Dendritic cell treated with granulocyte-macrophage colony-stimulating factor and Interleukin-4, amounts not matched to agents 40 ng/mL and 50 ng/mL, for 4 days (primary cell): ENCODE measurements around the gene KLHL30.

Experiments used
- H3K27ac Mint-ChIP-seq: one replicate; pipeline ENCODE4 v1.8.0; 2022; ENCODE audit warnings: mild to moderate bottlenecking, mixed read lengths
- H3K27me3 Mint-ChIP-seq: one replicate; pipeline ENCODE4 v1.8.0; 2022; ENCODE audit warnings: mild to moderate bottlenecking, mixed read lengths
- H3K36me3 Mint-ChIP-seq: one replicate; pipeline ENCODE4 v1.8.0; 2022; ENCODE audit warnings: low read depth, mixed read lengths
- H3K4me1 Mint-ChIP-seq: one replicate; pipeline ENCODE4 v1.8.0; 2022; ENCODE audit warnings: low read depth, mixed read lengths
- H3K4me3 Mint-ChIP-seq: one replicate; pipeline ENCODE4 v1.8.0; 2022; ENCODE audit warnings: mild to moderate bottlenecking, moderate library complexity, mixed read lengths
- H3K9me3 Mint-ChIP-seq: one replicate; pipeline ENCODE4 v1.8.0; 2022; ENCODE audit warnings: mixed read lengths
- intact Hi-C: fragments of 100-400 bp; cut with micrococcal nuclease; formaldehyde crosslinking; loops from one replicate; pipeline ENCODE4 v1.15.0; 2022

KLHL30 gene

DNA sequence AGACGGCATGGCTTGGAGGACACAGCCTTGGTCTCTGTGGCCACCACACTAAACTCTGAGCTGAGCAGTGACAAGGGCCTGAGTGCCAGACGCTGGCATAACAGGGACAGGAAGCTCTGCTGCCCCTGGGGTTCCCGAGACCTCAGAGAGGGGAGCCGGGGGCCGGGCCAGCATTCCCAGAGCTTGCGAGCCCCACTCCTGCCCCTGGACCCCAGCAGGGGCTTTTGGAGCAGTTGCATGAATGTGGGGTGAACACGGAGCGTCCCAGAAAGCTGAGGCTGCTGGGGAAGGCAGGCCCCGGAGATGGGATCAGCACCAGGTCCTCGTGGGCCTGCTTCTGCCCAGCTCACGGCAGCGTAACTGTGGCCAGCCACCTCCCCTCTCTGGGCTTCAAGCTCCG lies 12.7 kb downstream of the KLHL30 start:
- intact Hi-C loops, result no loop called here
- Mint-ChIP-seq H3K27ac (no peak overlapping the region), H3K4me1 (no peaks in the 10 kb centered on the region)

DNA sequence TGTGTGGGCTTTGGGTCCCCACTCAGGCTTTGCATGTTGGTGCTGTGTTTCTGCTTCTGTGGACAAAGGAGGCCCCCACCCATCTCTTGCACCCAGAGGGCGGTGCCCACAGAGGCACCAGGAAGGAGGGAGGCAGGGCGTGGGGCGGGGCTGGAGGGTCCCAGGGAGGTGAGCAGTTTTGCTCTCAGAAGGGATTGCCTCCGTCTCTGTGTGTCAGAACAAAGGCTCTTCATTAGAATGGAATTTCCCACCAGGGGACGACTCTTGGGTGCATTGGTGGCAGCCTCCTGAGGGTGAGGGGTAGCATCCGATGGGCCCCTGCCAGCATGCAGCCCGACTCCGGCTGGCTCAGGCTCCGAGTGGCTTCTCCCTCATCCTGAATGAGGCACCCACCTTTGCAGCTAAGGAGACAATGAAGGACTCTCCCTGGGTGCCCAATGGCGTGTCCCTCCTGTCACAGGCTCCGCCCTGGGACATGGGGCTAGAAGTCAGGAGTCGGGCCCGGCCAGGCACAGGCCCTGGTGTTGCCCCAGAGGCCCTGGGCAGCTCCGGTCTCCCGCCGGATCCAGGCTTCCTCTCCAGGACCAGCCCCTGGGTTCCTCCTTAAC lies 13.3 kb downstream of the KLHL30 start:
- H3K4me1 Mint-ChIP-seq, result no peaks in the 10 kb centered on the region
- H3K27ac Mint-ChIP-seq, result no peak overlapping the region
- no peaks in the 10 kb centered on the region for H3K9me3 Mint-ChIP-seq
- no peaks in the 10 kb centered on the region for H3K36me3 Mint-ChIP-seq
- H3K4me3 Mint-ChIP-seq, result no peak overlapping the region
- peaks cover 11% of the 10 kb centered on the region for H3K27me3 Mint-ChIP-seq
- intact Hi-C loops, result no loop called here

More for the DNA sequence above, 12.7 kb downstream of the KLHL30 start:
- no peak overlapping the region for H3K4me3 Mint-ChIP-seq
- H3K27me3 Mint-ChIP-seq, result peaks cover 8% of the 10 kb centered on the region
- H3K36me3 Mint-ChIP-seq, result no peaks in the 10 kb centered on the region
- no peaks in the 10 kb centered on the region for H3K9me3 Mint-ChIP-seq

DNA sequence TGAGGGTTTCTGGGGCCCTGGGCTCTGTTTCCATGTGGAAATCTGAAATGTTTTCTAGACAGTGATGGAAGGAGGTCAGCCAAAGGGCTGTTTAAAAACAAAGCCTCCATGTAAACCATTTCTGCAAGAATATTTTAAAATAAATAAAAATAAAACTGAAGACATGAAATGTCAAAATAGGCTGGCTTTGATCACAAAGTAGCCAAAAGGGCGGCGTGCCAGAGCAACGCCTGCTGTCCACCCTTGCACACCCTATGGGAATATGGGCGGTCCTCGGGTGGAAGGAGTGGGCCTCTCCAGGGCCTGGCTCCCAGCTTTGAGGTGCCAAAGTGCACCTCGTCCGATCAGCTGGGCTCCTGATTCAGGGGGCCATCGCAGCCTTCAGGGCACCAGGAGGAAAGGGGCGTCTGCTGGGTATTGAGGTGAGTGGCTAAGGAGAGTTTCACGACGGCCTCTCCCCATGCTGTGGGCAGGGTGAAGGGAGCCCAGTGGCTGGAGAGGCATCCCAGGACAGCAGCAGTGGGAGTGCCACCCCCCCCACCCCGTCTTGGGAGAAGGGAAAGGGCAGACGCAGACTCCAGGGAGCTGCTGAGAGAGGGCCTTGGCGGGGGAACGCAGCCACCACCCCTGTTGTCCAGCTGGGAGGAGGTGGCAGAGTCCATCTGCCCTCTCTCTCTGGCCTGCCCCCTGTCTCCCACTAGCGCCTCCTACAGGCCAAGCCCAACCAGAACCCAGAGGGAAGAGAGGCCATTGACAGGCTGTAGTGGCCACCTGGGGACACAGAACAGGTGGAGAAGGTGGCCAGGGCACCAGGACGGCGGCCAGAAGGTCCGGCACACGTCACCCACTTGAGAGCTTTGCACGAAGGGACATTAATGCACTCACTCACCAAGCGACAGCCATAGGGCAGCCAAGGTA lies 14.6 kb downstream of the KLHL30 start:
- Mint-ChIP-seq H3K4me1 (no peaks in the 10 kb centered on the region), H3K27me3 (peaks cover 20% of the 10 kb centered on the region), H3K9me3 (no peaks in the 10 kb centered on the region), H3K27ac (no peak overlapping the region), H3K36me3 (no peaks in the 10 kb centered on the region), H3K4me3 (no peak overlapping the region)
- intact Hi-C loops, result no loop called here

DNA sequence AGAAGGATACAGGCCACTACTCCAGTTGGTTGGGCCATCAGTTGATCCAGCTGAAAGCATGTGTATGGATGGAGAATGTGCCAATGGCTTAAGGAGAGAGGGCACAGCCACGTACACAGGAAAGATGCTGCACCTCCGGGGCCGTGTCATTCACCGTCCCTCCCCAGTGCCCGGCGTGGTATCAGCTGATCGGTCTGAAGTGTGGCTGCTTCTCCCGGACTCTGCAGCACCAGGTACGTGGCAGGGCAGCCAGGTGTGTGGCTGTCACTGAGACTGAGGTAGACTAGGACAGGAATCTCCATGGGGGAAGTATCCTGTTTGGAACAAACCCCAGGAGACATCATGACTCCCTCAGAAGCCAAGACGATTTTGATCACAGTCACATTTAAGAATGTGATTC lies 16.1 kb downstream of the KLHL30 start:
- intact Hi-C loops, result no loop called here
- Mint-ChIP-seq H3K27me3 (peaks cover 30% of the 10 kb centered on the region), H3K4me3 (no peak overlapping the region), H3K27ac (no peak overlapping the region), H3K9me3 (no peaks in the 10 kb centered on the region), H3K36me3 (no peaks in the 10 kb centered on the region), H3K4me1 (peaks cover 10% of the 10 kb centered on the region)

DNA sequence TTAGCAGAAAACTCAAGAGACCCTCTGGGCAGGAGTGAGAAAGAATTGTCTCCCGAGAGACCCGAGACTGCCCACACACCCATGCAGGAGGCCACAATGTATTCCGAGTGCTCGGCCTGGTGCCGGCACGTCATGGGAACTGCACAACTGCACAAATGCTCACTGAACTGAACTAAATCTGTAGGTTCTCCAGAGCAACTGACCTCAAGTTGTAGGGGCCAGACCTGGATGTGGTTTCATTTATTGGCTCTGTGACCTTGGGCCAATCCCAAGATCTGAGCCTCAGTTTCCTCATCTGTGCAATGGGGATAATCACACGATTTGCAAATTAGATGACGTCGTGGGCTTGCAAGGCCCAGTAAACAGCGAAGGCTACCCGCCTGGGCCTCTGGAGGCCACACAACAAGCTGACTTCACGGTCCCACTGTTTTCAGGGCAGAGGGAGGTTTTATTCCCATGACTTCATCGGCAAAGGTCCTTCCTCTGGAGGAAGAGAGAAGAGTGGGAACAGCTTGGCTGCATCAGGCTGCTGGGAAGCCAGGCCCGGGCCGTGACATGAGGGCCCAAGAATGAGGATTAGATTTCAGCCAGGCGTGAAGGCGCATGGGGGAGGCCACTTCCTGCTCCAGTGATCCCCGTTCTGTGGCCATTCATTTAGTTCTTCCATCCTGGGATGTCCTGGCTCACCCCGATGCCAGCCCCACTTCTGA lies 16.7 kb downstream of the KLHL30 start:
- Mint-ChIP-seq H3K27me3 (peaks cover 36% of the 10 kb centered on the region), H3K4me3 (no peak overlapping the region), H3K9me3 (no peaks in the 10 kb centered on the region), H3K4me1 (peaks cover 16% of the 10 kb centered on the region), H3K36me3 (no peaks in the 10 kb centered on the region), H3K27ac (no peak overlapping the region)
- intact Hi-C loops, result no loop called here

DNA sequence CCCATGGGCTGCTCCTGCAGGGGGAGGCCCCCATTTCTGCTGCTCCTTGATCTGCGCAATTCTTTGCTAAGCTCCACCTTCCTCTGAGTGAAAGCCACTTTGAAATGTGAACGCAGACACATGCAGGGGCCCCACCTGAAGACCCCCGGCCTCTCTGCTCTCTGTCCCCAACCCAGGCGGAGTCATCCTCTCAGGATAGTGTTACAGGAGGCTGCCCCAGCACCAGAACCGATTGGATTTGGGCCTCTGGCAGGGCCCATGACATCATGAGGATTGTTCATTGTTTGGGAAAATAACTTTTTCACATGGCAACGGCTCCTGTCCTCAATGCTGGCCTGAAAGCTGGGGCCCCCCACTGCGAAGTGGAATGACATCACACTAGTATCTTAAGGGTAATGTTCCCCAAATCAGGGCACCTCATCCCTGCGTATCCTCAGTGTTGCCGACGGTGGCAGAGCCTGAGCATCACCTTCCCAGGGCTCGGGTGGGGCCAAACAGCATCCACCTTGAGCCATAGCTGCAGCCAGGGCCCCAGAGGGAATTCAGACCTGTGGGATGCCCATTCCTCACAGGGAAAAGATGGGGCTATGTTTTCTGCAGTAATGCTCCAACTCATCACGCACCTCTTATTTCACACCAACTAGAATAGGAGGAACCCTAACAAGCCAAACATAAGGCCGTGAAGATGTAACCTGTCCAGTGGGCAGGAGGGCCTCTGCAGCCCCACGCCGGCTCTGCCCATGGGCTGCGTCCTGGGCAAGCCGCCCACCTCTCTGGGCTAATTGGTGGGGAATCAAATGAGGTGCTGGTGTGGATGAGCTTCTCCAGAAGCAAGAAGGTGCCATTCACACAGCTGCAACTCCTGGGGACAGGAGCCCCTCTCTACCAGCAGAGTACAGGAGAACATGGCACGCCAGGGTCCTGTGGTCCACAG lies 17.6 kb downstream of the KLHL30 start:
- H3K36me3 Mint-ChIP-seq, result no peaks in the 10 kb centered on the region
- no peak overlapping the region for H3K4me3 Mint-ChIP-seq
- intact Hi-C loops, result no loop called here
- peaks cover 45% of the 10 kb centered on the region for H3K27me3 Mint-ChIP-seq
- H3K27ac Mint-ChIP-seq, result no peak overlapping the region
- no peaks in the 10 kb centered on the region for H3K9me3 Mint-ChIP-seq
- peaks cover 24% of the 10 kb centered on the region for H3K4me1 Mint-ChIP-seq

DNA sequence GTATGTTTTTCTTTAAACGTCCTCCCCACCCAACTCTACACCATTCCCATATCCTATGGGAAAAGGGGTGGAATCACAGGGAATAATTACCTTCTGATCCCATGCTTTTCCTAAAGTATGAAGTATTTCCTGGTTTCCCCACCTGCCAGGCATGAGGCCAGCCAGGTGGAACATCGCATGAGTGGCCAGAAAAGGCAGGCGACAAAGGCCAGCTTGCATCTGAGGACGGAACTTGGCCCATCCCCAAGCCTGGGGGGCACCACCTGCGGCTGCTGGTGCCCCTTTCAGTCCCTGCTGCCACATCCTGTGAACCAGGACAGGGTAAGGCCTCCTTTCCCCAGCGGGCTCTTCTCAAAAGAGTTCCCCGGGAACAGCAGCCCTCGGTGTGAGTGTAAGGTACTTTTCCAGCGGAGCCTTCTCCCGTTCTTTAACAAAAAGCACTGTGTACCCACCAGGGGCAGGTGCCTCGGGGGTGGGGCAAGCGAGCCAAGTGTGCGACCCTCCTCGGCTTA lies 19.1 kb downstream of the KLHL30 start:
- Mint-ChIP-seq H3K36me3 (no peaks in the 10 kb centered on the region), H3K9me3 (no peaks in the 10 kb centered on the region), H3K4me1 (peaks cover 29% of the 10 kb centered on the region), H3K4me3 (no peak overlapping the region), H3K27ac (no peak overlapping the region), H3K27me3 (peaks cover 60% of the 10 kb centered on the region)
- intact Hi-C loops, result no loop called here

DNA sequence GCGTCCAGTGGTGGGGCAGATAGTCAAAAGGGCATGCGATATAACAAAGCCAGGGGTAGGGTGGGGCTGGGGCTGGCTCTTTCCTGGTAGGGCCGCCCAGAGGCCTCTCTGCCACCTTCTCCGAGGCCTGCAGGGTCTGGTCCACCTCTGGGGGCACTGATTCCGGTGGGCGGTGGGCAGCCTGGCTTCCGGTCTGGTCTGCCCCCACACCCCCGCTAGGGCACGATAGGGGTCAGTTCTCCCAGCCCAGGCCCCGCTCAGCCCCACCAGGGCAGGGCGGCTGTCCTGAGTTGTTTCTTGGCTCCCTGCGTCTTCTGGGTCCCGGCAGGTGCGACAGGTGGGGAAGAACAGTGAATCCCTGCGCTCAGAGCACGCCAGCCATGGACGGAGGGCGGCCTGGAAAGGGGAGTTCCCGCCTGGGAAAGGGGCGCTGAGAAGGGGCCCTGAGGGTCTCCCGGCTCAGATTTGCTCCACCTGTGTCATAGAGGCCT lies 19.6 kb downstream of the KLHL30 start:
- peaks cover 62% of the 10 kb centered on the region for H3K27me3 Mint-ChIP-seq
- H3K36me3 Mint-ChIP-seq, result no peaks in the 10 kb centered on the region
- no peak overlapping the region for H3K4me3 Mint-ChIP-seq
- peaks cover 29% of the 10 kb centered on the region for H3K4me1 Mint-ChIP-seq
- intact Hi-C loops, result no loop called here
- H3K9me3 Mint-ChIP-seq, result no peaks in the 10 kb centered on the region
- no peak overlapping the region for H3K27ac Mint-ChIP-seq

DNA sequence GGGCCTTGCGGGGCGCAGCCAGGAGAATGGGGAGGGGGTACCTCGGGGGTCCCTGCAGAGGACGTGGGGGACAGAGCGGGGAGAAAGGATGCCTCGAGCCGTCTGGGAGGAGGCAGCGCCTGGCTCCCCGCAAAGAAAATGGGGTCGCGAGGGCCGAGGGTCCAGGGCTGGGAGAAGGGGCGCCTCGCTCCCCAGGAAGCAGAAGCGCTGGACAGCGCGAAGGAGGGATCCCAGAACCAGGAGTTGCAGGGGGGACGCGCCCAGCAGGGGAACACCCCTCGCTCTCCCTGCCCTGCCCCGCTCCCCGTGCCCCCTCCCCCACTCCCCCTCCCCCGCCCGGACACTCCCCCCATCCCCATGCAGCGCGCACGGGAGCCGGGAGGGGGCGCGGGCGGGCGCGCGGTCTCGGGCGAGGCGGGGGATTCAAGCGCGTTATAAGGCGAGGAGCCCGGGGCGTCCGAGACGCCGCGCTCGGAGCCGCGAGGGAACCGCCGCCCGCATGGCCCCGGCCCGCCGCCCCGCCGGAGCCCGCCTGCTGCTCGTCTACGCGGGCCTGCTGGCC lies 20.1 kb downstream of the KLHL30 start, which contains the start of gene ERFE:
Gene ERFE (plus strand): TSS at position 462 of the 562 bp plus-strand sequence. CDS start 38 bp downstream, at position 500.
- Mint-ChIP-seq H3K27ac (no peak within 1 kb of the TSS), H3K36me3 (no peaks in the 10 kb centered on the region), H3K27me3 (peaks cover 65% of the 10 kb centered on the region), H3K4me1 (peaks cover 29% of the 10 kb centered on the region), H3K9me3 (no peaks in the 10 kb centered on the region), H3K4me3 (peak within 1 kb of the TSS; percentile 71)
- intact Hi-C loops, result no loop called here

DNA sequence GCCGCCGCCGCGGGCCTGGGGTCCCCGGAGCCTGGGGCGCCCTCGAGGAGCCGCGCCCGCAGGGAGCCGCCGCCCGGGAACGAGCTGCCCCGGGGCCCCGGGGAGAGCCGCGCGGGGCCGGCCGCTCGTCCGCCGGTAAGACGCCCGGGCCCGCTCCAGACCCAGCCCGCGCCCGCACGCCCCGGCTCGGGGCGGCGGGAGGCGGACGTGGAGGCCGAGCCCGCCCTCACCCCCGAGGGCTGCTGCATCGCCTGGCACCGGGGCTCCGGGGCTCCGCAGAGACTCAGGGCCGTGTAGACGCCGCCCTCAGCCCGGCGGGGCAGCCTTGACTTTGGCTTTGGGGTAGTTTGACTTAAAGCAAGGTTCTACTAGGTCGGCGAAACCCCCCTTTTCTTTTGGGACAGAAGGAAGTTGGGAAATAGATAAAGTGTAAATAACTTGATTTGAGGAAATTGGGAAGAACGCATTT lies 20.6 kb downstream of the KLHL30 start:
- H3K4me3 Mint-ChIP-seq, result peak overlapping the region; percentile 71
- H3K4me1 Mint-ChIP-seq, result peaks cover 29% of the 10 kb centered on the region
- no peak overlapping the region for H3K27ac Mint-ChIP-seq
- H3K9me3 Mint-ChIP-seq, result no peaks in the 10 kb centered on the region
- no peaks in the 10 kb centered on the region for H3K36me3 Mint-ChIP-seq
- H3K27me3 Mint-ChIP-seq, result peaks cover 65% of the 10 kb centered on the region
- intact Hi-C loops, result no loop called here

DNA sequence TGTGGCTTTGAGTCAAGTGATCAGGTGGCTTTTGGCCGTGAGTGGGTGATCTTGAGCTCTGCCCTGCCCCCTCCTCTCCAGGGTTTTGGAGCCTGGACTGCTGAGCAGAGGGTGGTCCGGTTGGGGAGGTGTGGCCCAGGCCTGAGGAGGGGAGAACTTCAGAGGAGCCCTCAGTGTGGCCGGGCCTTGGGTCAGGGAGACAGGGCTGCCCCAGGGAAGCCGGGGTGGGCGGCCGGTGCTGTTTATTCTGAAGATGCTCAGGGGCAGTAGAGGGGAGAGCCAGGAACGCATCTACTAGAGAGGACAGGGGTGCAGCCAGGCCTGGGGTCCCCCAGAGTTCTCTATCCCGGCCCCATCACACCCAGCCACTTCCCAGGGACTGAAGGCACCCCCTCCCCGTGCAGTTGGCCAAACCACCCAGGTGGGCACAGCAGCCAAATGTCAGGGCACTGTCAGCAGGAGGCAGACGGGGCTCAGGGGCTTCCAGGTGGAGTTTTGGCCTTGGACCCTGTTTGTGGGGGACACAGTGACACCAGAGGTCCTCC lies 21.3 kb downstream of the KLHL30 start:
- Mint-ChIP-seq H3K4me3 (peak overlapping the region; percentile 71), H3K36me3 (no peaks in the 10 kb centered on the region), H3K27ac (no peak overlapping the region), H3K9me3 (no peaks in the 10 kb centered on the region), H3K4me1 (peaks cover 29% of the 10 kb centered on the region), H3K27me3 (peaks cover 71% of the 10 kb centered on the region)
- intact Hi-C loops, result no loop called here

DNA sequence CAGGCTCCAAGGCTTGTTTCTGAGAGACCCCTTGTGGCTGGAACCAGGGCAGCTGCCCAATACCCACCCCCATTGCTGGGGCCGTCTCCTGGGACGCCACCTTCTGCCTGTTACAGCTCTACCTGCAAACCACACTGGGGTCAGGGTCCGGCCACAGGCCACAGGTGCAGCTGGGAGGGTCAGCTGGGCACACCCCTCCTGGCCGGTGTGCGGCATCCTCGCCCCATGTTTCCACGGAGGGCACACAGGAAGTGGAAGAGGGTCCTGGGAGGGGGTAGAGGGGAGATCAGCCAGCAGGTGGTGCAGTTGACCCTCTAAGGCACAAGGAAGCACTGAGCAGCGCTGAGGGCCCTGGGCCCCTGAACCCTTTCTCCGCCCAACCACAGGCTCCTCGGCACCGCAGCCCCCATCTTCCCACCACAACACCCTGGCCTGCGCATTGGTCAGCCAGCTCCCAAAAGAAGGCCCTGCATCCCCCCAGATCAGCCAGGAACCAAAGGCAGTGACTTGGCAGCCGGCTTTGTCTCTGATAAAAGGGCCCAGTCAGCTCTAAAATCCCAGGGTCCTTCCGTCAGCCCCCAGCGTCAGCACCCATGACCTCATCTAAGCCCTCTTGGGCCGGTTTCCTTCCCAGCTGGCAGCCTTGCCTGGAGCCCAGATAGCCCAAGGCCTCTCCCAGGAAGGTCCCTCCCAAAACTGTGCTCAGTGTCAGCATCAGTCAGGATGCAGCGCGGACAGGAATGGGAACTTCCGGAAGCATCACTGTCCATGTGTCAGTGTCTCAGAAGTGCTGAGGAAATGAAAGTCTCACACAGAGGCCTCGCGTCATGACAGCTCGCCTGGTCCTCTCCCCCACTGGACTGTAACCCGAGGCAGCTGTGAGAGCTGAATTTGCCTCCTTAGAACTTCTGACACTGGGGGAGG lies 22.0 kb downstream of the KLHL30 start:
- H3K36me3 Mint-ChIP-seq, result no peaks in the 10 kb centered on the region
- peaks cover 29% of the 10 kb centered on the region for H3K4me1 Mint-ChIP-seq
- H3K9me3 Mint-ChIP-seq, result no peaks in the 10 kb centered on the region
- H3K4me3 Mint-ChIP-seq, result peak overlapping the region; percentile 4
- peaks cover 78% of the 10 kb centered on the region for H3K27me3 Mint-ChIP-seq
- H3K27ac Mint-ChIP-seq, result peak overlapping the region; percentile 59
- intact Hi-C loops, result no loop called here
